Cardiac fibroblast (primary cell): Measurements from ENCODE around the gene COMMD4.
"Not testable (repeated sequence)": the region's sequence is repeated elsewhere in the genome, so short reads cannot be mapped to it uniquely, and the experiment has no call there.

Source experiments
- DNase-seq, 2 donors: peaks; one replicate each; pipeline versions ENCODE4 v3.0.0 to v3.0.0-alpha.2; 2010; ENCODE audit warnings: low read depth in 2 of 2
- H3K4me3 ChIP-seq, 2 donors: replicated peaks in 1 of 2; 1 replicate in 1 of 2; 2 replicates in 1 of 2; pipeline ENCODE4 v1.5.1; 2011; ENCODE audit warnings: low read depth in 2 of 2, low read length in 2 of 2, mild to moderate bottlenecking in 2 of 2, moderate library complexity in 1 of 2
- CTCF ChIP-seq: IDR thresholded peaks from one replicate; pipeline ENCODE4 v1.5.1; 2011; ENCODE audit warnings: low read depth, mild to moderate bottlenecking, low read length, inconsistent platforms

The COMMD4 gene

GRCh38 chr15:75327005-75327404 lies 8.9 kb upstream of the COMMD4 start:
- no peak overlapping the region for H3K4me3 ChIP-seq
- no peak for TF ChIP-seq CTCF
- no peak for DNase-seq

- no peak overlapping the region for H3K4me3 ChIP-seq
- DNase-seq = no peak
- TF ChIP-seq CTCF = no peak
Observed at GRCh38 chr15:75327491-75327890, 8.4 kb upstream of the COMMD4 start.

- no peak for TF ChIP-seq CTCF
- DNase-seq = no peak
- no peak overlapping the region for H3K4me3 ChIP-seq
Observed at GRCh38 chr15:75328493-75329314, 7.2 kb upstream of the COMMD4 start.

GRCh38 chr15:75329571-75329970 lies 6.3 kb upstream of the COMMD4 start:
- no peak overlapping the region for H3K4me3 ChIP-seq
- TF ChIP-seq CTCF = no peak
- no peak for DNase-seq

- not testable (repeated sequence) for DNase-seq, H3K4me3 ChIP-seq
Observed at GRCh38 chr15:75332093-75332492, 3.8 kb upstream of the COMMD4 start.

- DNase-seq, H3K4me3 ChIP-seq: not testable (repeated sequence)
Observed at GRCh38 chr15:75333654-75334419, 2.0 kb upstream of the COMMD4 start.

- peak overlapping the region in 1 of 2 donors; percentile 75 for H3K4me3 ChIP-seq
- TF ChIP-seq CTCF = no peak
- no peak for DNase-seq
Observed at GRCh38 chr15:75335313-75335704, 554 bp upstream of the COMMD4 start.
